PC-3 (cell line): ENCODE measurements around the gene MSMB. TPM values are rescaled to one million over a fixed set of nuclear protein-coding genes. Genes with fewer than 3 reads are reported as not detected.

ENCODE experiments used
- ATAC-seq: fragments of 200-7000 bp; cut with Tn5 transposase; 2 replicates; pipeline ENCODE4 v1.9.1; 2020; ENCODE audit warnings: mild to moderate bottlenecking, moderate library complexity
- BruUV-seq: library from RNA; stranded (reverse); fragments of 400-500 nt; replicated peaks from 2 replicates; lab custom pipeline; 2021; lab: Mats Ljungman, UMichigan
- CTCF ChIA-PET: fragments of 300-600 bp; sonication (Branson Sonifier 250); formaldehyde crosslinking; loops from one replicate; lab custom pipeline; 2022; ENCODE audit warnings: antibody characterized with exemption; lab: Charles Lee
- POLR2A ChIA-PET: fragments of 300-600 bp; sonication (Branson Sonifier 250); formaldehyde crosslinking; loops from one replicate; lab custom pipeline; 2022; ENCODE audit warnings: antibody characterized with exemption; ENCODE audit not compliant: unreplicated experiment; lab: Charles Lee
- DNase-seq: peaks from one replicate; pipeline ENCODE4 v3.0.0-alpha.2; 2015
- H2AFZ ChIP-seq: fragments of 300-600 bp; sonication (generic); 2 replicates; pipeline ENCODE4 v1.6.0; 2016; ENCODE audit warnings: antibody characterized with exemption, low read length
- H3F3A ChIP-seq: fragments of 300-600 bp; sonication (generic); one replicate; pipeline ENCODE4 v1.6.0; 2017; ENCODE audit warnings: antibody characterized with exemption, low read length, control low read depth, mild to moderate bottlenecking; ENCODE audit not compliant: unreplicated experiment
- H3K27ac ChIP-seq: fragments of 300-600 bp; sonication (generic); 2 replicates; pipeline ENCODE4 v1.5.1; 2016; ENCODE audit warnings: mild to moderate bottlenecking, low read length
- H3K27me3 ChIP-seq: fragments of 300-600 bp; sonication (generic); 2 replicates; pipeline ENCODE4 v1.6.1; 2016; ENCODE audit warnings: low read length, mixed read lengths
- H3K36me3 ChIP-seq: fragments of 300-600 bp; sonication (generic); 2 replicates; pipeline ENCODE4 v1.6.1; 2016; ENCODE audit warnings: low read depth, mixed run types, low read length, mixed read lengths
- H3K4me1 ChIP-seq: fragments of 300-600 bp; sonication (generic); 2 replicates; pipeline ENCODE4 v1.5.1; 2016; ENCODE audit warnings: low read length; ENCODE audit not compliant: insufficient read depth
- H3K4me2 ChIP-seq: fragments of 300-600 bp; sonication (generic); 2 replicates; pipeline ENCODE4 v1.6.0; 2016; ENCODE audit warnings: low read length
- H3K4me3 ChIP-seq: fragments of 300-600 bp; sonication (generic); 2 replicates; pipeline ENCODE4 v1.5.1; 2016; ENCODE audit warnings: mild to moderate bottlenecking, low read length, mixed read lengths
- H3K79me2 ChIP-seq: fragments of 300-600 bp; sonication (generic); 2 replicates; pipeline ENCODE4 v1.6.1; 2017; ENCODE audit warnings: low read length, mixed read lengths
- H3K9ac ChIP-seq: fragments of 300-600 bp; sonication (generic); 2 replicates; pipeline ENCODE4 v1.6.0; 2016; ENCODE audit warnings: mild to moderate bottlenecking, low read length
- H3K9me2 ChIP-seq: fragments of 300-600 bp; sonication (generic); replicated peaks from 2 replicates; pipeline ENCODE4 v1.6.1; 2016; ENCODE audit warnings: mixed run types, low read length, mixed read lengths
- H3K9me3 ChIP-seq: fragments of 300-600 bp; sonication (generic); 2 replicates; pipeline ENCODE4 v1.6.1; 2016; ENCODE audit warnings: low read length, mixed read lengths
- H4K20me1 ChIP-seq: fragments of 300-600 bp; sonication (generic); 2 replicates; pipeline ENCODE4 v1.6.1; 2016; ENCODE audit warnings: low read length, mixed read lengths
- EZH2 ChIP-seq: fragments of 300-600 bp; sonication (generic); IDR thresholded peaks from one replicate; pipeline ENCODE4 v1.6.1; 2017; ENCODE audit warnings: antibody characterized with exemption, mild to moderate bottlenecking, low read length; ENCODE audit not compliant: unreplicated experiment
- EZH2phosphoT487 ChIP-seq: fragments of 300-600 bp; sonication (generic); IDR thresholded peaks from 2 replicates; pipeline ENCODE4 v1.6.1; 2018; ENCODE audit warnings: mild to moderate bottlenecking, antibody characterized with exemption, low read length, borderline replicate concordance
- intact Hi-C: fragments of 100-400 bp; cut with micrococcal nuclease; formaldehyde crosslinking; loops from 2 replicates; pipeline ENCODE4 v1.9.0; 2023
- total RNA-seq: library from RNA; depleted of rRNA; stranded (reverse); fragments of >200 nt; gene quantifications from 2 replicates; pipeline ENCODE4 v1.2.3, GENCODE V29; 2014
- TF ChIP-seq, protein P1 (sequence below): fragments of 300-600 bp; sonication (generic); conservative IDR thresholded peaks from 2 replicates; pipeline ENCODE4 v1.5.1; 2017; ENCODE audit warnings: antibody characterized with exemption, low read depth, mild to moderate bottlenecking, low read length

MSMB gene
- total RNA-seq, 1 experiment from 2014 or later, result not detected

DNA sequence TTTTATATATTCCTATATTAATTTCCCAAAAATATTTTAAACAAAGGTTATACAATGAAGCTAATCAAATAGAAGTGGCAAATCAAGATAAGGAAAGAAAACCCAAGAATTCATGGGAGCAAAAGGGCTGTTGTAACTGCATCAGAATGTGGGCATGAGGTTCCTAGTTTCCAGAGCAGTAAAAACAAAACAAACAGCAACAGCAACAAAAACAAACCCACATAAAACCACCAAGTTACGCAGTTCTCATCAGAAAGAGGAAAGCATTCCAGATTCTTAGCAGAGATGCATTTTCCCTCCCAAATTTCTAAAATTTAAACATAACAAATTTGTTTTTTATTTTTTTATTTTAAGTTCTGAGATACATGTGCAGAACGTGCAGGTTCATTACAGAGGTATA lies 34.8 kb upstream of the MSMB start:
- Histone ChIP-seq H3K4me2 (no peak overlapping the region), H3K9me3 (no peaks in the 10 kb centered on the region), H3F3A (no peaks in the 10 kb centered on the region), H3K27ac (no peak overlapping the region), H2AFZ (no peak overlapping the region), H3K9me2 (no peaks in the 10 kb centered on the region), H3K79me2 (no peaks in the 10 kb centered on the region), H3K4me3 (no peak overlapping the region), H3K36me3 (no peaks in the 10 kb centered on the region), H3K27me3 (no peaks in the 10 kb centered on the region), H3K9ac (no peak overlapping the region), H3K4me1 (no peaks in the 10 kb centered on the region), H4K20me1 (no peaks in the 10 kb centered on the region)
- CTCF ChIA-PET, result no interaction called here
- ATAC-seq, result no peak
- POLR2A ChIA-PET, result no interaction called here
- DNase-seq, result no peak
- intact Hi-C loops, result no loop called here
- TF ChIP-seq, protein P1, sequence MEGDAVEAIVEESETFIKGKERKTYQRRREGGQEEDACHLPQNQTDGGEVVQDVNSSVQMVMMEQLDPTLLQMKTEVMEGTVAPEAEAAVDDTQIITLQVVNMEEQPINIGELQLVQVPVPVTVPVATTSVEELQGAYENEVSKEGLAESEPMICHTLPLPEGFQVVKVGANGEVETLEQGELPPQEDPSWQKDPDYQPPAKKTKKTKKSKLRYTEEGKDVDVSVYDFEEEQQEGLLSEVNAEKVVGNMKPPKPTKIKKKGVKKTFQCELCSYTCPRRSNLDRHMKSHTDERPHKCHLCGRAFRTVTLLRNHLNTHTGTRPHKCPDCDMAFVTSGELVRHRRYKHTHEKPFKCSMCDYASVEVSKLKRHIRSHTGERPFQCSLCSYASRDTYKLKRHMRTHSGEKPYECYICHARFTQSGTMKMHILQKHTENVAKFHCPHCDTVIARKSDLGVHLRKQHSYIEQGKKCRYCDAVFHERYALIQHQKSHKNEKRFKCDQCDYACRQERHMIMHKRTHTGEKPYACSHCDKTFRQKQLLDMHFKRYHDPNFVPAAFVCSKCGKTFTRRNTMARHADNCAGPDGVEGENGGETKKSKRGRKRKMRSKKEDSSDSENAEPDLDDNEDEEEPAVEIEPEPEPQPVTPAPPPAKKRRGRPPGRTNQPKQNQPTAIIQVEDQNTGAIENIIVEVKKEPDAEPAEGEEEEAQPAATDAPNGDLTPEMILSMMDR, result no peak
- TF ChIP-seq EZH2 (no peak), EZH2phosphoT487 (no peak)
- BruUV-seq, result no TSS peak

DNA sequence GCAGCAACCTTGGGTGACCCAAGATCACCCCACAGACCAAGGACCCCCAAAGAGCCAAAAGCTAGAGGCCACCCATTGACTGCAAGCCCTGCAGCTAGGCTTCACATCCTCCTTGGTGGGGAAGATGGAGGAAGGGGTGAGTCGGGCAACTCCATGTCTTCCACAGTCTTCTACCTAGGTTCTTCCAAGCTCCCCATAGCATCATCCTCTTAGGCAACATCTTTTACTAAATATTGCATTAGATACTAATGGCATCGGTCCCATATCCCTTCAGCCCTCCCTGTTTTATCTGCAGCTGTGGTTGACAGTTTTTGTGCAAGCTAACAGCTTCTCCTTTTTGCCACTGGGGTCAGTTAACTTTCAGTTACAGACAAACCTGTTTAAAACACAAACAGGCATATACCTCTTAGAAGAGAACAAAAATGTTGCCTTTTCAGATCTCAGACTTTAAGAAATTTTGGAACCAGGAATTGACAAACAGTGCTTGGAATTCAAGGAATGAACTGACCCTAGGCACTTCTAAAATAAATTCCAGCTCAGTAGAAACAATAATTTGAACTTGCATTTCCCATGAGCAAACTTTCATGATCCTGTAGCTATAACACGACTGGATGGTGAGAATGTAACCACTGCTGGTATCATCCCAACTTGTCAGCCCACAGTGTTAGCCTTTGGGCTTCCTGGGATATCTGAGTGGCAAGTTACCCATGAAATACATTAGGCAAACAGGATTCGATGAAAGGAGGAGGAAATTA lies 33.9 kb upstream of the MSMB start:
- POLR2A ChIA-PET, result no interaction called here
- no peak overlapping the region for H3K27ac ChIP-seq
- no peak for DNase-seq
- H3K9ac ChIP-seq, result no peak overlapping the region
- H3K79me2 ChIP-seq, result no peaks in the 10 kb centered on the region
- no peaks in the 10 kb centered on the region for H3K4me1 ChIP-seq
- TF ChIP-seq EZH2, result no peak
- TF ChIP-seq EZH2phosphoT487, result no peak
- no peak overlapping the region for H2AFZ ChIP-seq
- H4K20me1 ChIP-seq, result no peaks in the 10 kb centered on the region
- H3K9me2 ChIP-seq, result no peaks in the 10 kb centered on the region
- no peak overlapping the region for H3K4me2 ChIP-seq
- BruUV-seq, result no TSS peak
- H3K9me3 ChIP-seq, result no peaks in the 10 kb centered on the region
- no peaks in the 10 kb centered on the region for H3K27me3 ChIP-seq
- no peaks in the 10 kb centered on the region for H3F3A ChIP-seq
- intact Hi-C loops, result no loop called here
- H3K36me3 ChIP-seq, result no peaks in the 10 kb centered on the region
- no peak for ATAC-seq
- CTCF ChIA-PET, result no interaction called here
- H3K4me3 ChIP-seq, result no peak overlapping the region

DNA sequence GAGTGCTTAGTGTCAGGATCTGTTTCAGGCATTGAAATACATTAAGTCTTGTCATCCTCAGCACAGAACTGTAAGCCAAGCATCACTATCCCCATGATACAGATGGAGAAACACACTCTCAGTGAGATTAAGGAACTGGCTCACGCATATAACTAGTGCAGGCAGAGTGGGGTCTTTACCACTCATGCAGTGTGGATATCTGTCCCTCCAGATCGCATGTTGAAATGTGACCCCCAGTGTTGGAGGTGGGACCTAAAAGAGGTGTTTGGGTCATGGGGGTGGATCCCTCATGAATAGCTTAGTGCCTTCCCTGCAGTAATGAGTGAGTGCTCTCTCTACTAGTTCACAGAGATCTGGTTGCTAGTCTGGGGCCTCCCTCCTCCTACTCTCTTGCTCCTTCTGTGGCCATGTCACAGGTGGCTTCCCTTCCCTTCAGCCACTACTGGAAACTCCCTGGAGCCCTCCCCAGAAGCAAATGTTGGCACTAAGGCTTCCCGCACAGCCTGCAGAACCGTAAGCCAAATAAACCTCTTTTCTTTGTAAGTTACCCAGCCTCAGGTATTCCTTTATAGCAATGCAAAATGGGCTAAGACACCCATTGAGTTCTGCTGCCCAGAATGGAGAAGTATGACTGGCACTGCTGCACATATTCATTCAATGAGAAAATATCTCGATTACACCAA lies 31.8 kb upstream of the MSMB start:
- POLR2A ChIA-PET, result no interaction called here
- H3K27ac ChIP-seq, result no peak overlapping the region
- H3K4me2 ChIP-seq, result no peak overlapping the region
- no peak for ATAC-seq
- no peaks in the 10 kb centered on the region for H4K20me1 ChIP-seq
- H3K79me2 ChIP-seq, result no peaks in the 10 kb centered on the region
- no peaks in the 10 kb centered on the region for H3K9me2 ChIP-seq
- no peak overlapping the region for H3K9ac ChIP-seq
- TF ChIP-seq EZH2 (no peak), EZH2phosphoT487 (no peak)
- TF ChIP-seq, protein P1, result no peak
- no peaks in the 10 kb centered on the region for H3K36me3 ChIP-seq
- no TSS peak for BruUV-seq
- H3K4me3 ChIP-seq, result no peak overlapping the region
- no peaks in the 10 kb centered on the region for H3F3A ChIP-seq
- H3K9me3 ChIP-seq, result no peaks in the 10 kb centered on the region
- no peaks in the 10 kb centered on the region for H3K4me1 ChIP-seq
- CTCF ChIA-PET, result no interaction called here
- intact Hi-C loops, result no loop called here
- no peak for DNase-seq
- H2AFZ ChIP-seq, result no peak overlapping the region
- H3K27me3 ChIP-seq, result no peaks in the 10 kb centered on the region
